ENCODE measurements around the gene SLCO1B1.

The SLCO1B1 gene

DNA sequence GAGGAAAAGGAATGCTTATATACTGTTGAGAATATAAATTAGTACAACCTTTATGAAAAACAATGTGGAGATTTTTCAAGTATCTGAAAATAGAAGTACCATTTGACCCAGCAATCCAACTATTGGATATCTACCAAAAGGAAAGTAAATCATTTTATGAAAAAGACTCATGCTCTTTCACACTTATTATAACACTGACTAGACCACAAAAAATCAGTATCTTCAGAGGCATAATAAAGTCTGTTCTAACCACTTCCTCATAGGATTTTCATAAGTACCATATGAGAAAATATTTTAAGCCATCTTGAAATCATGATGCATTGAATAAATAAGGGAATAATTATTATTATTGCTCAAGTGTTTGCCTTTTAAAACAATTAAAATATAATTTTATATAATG lies 90.8 kb downstream of the SLCO1B1 start:
- no peak for DNase-seq

GRCh38 chr12:21223930-21224329 lies 92.9 kb downstream of the SLCO1B1 start:
- DNase-seq = no peak

- DNase-seq = no peak
Observed at GRCh38 chr12:21234395-21234794, 103.4 kb downstream of the SLCO1B1 start.

DNA sequence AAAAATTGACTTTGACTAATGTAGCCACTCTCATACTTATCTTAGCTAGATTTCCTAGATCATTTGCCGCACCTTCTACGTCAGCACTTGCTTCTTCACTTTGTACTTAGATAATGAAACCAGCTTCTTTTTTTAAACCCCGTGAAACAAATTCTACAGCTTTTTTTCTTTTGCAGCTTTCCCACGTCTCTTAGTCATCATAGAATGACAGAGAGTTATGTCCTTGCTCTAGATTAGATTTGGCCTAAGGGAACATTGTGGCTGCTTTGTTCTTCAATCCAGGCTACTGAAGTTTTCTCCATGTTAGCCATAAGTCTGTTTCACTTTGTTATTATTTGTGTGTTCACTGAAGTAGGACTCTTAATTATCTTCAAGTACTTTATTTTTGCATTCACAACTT lies 108.9 kb downstream of the SLCO1B1 start:
- DNase-seq = no peak

DNA sequence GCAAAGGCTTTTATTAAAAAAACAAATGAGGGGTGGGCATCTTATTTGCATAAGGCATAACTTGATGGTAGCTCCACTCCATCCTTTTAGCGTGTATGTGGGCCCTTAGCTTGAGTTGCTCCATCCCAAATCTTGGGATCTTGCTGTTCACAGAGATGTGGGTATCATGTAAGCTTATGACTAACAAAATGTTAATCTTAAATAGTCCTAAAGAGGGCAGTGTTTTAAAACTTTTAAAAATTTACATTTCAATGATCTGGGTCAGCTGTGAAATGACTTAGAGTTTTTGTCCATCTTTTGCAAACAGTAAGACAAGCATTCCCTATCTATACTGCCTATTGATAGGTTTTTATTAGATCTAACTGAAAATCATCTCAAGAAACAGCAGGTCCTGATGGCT lies 117.7 kb downstream of the SLCO1B1 start:
- no peak for DNase-seq

- no peak for DNase-seq
Observed at GRCh38 chr12:21252070-21252469, 121.1 kb downstream of the SLCO1B1 start.

- DNase-seq = no peak
Observed at GRCh38 chr12:21257172-21257571, 126.2 kb downstream of the SLCO1B1 start.

DNA sequence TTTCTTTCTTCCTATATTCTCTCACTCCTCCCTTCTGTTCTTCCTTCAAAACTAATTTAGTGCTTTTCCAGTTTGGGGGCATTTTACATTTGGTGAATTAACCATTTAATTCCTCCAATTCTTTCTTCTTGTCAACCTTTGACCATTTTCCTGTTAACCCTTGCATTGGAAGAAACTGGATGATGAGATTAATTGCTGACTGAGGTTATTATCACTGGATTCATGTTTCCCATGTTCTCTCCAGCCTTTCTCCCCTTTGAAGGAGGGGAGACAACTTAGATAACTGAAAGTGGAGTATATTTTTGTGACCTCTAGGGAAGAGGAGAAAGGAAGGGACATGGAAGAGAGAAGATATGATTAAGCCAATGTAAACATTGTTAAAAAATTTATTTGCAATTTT lies 133.2 kb downstream of the SLCO1B1 start:
- DNase-seq = no peak

DNA sequence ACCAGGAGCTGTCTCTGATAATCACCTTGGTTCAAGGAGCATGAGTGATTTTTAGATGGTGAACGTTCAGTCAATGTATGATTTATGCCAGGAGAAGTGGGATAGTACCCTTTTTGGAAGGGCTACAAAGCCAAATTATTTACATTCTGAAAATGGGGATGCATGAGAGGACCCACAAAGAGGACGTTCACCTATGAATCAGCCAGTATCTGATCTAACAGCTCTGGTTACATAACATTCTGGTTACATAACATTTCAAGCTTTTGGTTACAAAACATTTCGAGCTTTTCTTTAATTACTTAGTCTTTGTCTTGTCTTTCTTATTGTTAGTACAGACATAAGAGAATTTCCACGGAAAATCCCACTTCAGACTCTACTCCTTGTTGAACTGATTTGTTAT lies 134.9 kb downstream of the SLCO1B1 start:
- DNase-seq = no peak

DNA sequence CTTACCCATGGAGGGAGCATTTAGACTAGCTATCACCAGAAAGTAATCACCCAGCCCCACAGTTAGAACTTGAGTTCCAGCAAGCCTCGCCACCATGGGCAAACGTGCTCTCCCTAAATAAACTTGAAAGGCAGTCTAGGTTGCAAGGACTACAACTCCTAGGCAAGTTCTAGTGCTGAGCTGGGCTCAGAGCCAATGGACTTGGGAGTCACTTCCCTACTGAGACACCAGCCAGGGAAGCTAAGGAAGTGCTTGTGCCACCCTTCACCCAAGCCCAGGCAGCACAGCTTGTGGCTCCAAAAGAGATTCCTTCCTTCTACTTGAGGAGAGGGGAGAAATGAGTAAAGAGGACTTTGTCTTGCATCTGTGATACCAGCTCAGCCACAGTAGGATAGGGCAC lies 145.8 kb downstream of the SLCO1B1 start:
- no peak for DNase-seq
